Loucy (cell line): ENCODE data around the gene NSUN2.

ENCODE experiments used
- EZH2phosphoT487 ChIP-seq: fragments of 200-600 bp; IDR thresholded peaks from 2 replicates; pipeline ENCODE4 v1.6.1; 2018; ENCODE audit warnings: antibody characterized with exemption, mild to moderate bottlenecking, moderate library complexity, borderline replicate concordance
- TF ChIP-seq, protein P1 (sequence below): fragments of 200-600 bp; sonication (generic); conservative IDR thresholded peaks from 2 replicates; pipeline ENCODE4 v1.5.1; 2014; ENCODE audit warnings: mild to moderate bottlenecking, antibody characterized with exemption, low read length

- no peak for TF ChIP-seq EZH2phosphoT487
- TF ChIP-seq, protein P1, sequence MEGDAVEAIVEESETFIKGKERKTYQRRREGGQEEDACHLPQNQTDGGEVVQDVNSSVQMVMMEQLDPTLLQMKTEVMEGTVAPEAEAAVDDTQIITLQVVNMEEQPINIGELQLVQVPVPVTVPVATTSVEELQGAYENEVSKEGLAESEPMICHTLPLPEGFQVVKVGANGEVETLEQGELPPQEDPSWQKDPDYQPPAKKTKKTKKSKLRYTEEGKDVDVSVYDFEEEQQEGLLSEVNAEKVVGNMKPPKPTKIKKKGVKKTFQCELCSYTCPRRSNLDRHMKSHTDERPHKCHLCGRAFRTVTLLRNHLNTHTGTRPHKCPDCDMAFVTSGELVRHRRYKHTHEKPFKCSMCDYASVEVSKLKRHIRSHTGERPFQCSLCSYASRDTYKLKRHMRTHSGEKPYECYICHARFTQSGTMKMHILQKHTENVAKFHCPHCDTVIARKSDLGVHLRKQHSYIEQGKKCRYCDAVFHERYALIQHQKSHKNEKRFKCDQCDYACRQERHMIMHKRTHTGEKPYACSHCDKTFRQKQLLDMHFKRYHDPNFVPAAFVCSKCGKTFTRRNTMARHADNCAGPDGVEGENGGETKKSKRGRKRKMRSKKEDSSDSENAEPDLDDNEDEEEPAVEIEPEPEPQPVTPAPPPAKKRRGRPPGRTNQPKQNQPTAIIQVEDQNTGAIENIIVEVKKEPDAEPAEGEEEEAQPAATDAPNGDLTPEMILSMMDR, result no peak
Measured at GRCh38 chr5:6678385-6678784, 45.5 kb upstream of the NSUN2 start.
